T-cell (primary cell): ENCODE measurements around the gene GNB5. TPM values are rescaled to one million over a fixed set of nuclear protein-coding genes. Genes with fewer than 3 reads are reported as not detected.

Experiments used
- ATAC-seq, 4 experiments: fragments of 200-7000 bp in 3 of 4; fragments of 150-1000 bp in 1 of 4; cut with Tn5 transposase; replicated peaks in 1 of 4; 1 replicate in 3 of 4; 2 replicates in 1 of 4; pipeline ENCODE4 v1.10.0; 2021; ENCODE audit warnings: moderate library complexity in 3 of 4, mild to moderate bottlenecking in 2 of 4, moderate number of reproducible peaks in 1 of 4
- CTCF ChIA-PET, 2 donors: fragments of 300-600 bp; sonication (Branson Sonifier 250); formaldehyde crosslinking; loops; one replicate each; lab custom pipeline; 2022; ENCODE audit warnings: antibody characterized with exemption in 2 of 2; lab: Charles Lee
- POLR2A ChIA-PET, 2 donors: fragments of 300-600 bp; sonication (Branson Sonifier 250); formaldehyde crosslinking; loops; one replicate each; lab custom pipeline; 2022; ENCODE audit warnings: antibody characterized with exemption in 2 of 2; lab: Charles Lee
- DNase-seq, 35 experiments: peaks; one replicate each; pipeline versions ENCODE4 v3.0.0 to v3.0.0-alpha.2; 2013 to 2023
- H3K27ac ChIP-seq: one replicate; pipeline ENCODE4 v1.5.1; 2013; ENCODE audit warnings: low read length
- H3K27me3 ChIP-seq, 2 experiments: replicated peaks in 1 of 2; 1 replicate in 1 of 2; 2 replicates in 1 of 2; pipeline versions ENCODE4 v1.6.1 to v1.7.0; 2013; ENCODE audit warnings: low read length in 1 of 2, mixed read lengths in 1 of 2; ENCODE audit not compliant: control insufficient read depth in 2 of 2, insufficient read depth in 2 of 2; ENCODE audit errors: extremely low read depth in 1 of 2
- H3K36me3 ChIP-seq, 2 donors: 1 replicate in 1 of 2; 2 replicates in 1 of 2; pipeline versions ENCODE4 v1.6.1 to v1.7.0; 2013; ENCODE audit warnings: low read length in 1 of 2; ENCODE audit not compliant: control insufficient read depth in 2 of 2, insufficient read depth in 1 of 2; ENCODE audit errors: extremely low read depth in 1 of 2
- H3K4me1 ChIP-seq, 2 experiments: 1 replicate in 1 of 2; 2 replicates in 1 of 2; pipeline versions ENCODE4 v1.6.1 to v1.7.0; 2013; ENCODE audit warnings: low read length in 2 of 2, mixed read lengths in 1 of 2; ENCODE audit not compliant: insufficient read depth in 2 of 2, control insufficient read depth in 1 of 2; ENCODE audit errors: extremely low read depth in 1 of 2
- H3K4me3 ChIP-seq, 2 donors: 1 replicate in 1 of 2; 2 replicates in 1 of 2; pipeline versions ENCODE4 v1.5.1 to v1.7.0; 2013; ENCODE audit warnings: mild to moderate bottlenecking in 2 of 2, low read length in 1 of 2, moderate library complexity in 1 of 2; ENCODE audit not compliant: control insufficient read depth in 1 of 2; ENCODE audit errors: extremely low read depth in 1 of 2
- H3K9me3 ChIP-seq: 2 replicates; pipeline ENCODE4 v1.7.0; 2013
- H3K27ac Mint-ChIP-seq, 2 donors: one replicate each; pipeline ENCODE4 v1.8.0; 2020 to 2021; ENCODE audit warnings: mild to moderate bottlenecking in 2 of 2, mixed read lengths in 2 of 2
- H3K27me3 Mint-ChIP-seq, 2 donors: one replicate each; pipeline ENCODE4 v1.8.0; 2021 to 2022; ENCODE audit warnings: mixed read lengths in 2 of 2
- H3K36me3 Mint-ChIP-seq: one replicate; pipeline ENCODE4 v1.8.0; 2021; ENCODE audit warnings: mixed read lengths
- H3K4me1 Mint-ChIP-seq, 3 donors: one replicate each; pipeline ENCODE4 v1.8.0; 2020 to 2022; ENCODE audit warnings: mixed read lengths in 3 of 3, mild to moderate bottlenecking in 1 of 3
- H3K4me3 Mint-ChIP-seq, 3 donors: one replicate each; pipeline ENCODE4 v1.8.0; 2020 to 2022; ENCODE audit warnings: mild to moderate bottlenecking in 3 of 3, mixed read lengths in 3 of 3, moderate library complexity in 3 of 3
- H3K9me3 Mint-ChIP-seq, 3 donors: one replicate each; pipeline ENCODE4 v1.8.0; 2020 to 2022; ENCODE audit warnings: mixed read lengths in 3 of 3
- WGBS: methylation state at CpG from one replicate; pipeline ENCODE4 v1.1.5; 2013; ENCODE audit warnings: missing lambda C conversion rate; ENCODE audit not compliant: insufficient coverage; 5-methylcytosine and 5-hydroxymethylcytosine counted together
- total RNA-seq, 35 experiments: library from RNA in 6 of 35; stranded (reverse) in 6 of 35; fragments of 120-200 nt in 1 of 35; gene quantifications; one replicate each; pipeline versions ENCODE4 v1.2.1 to v1.2.4 and lab custom pipeline; 2013 to 2026

The GNB5 gene
- total RNA-seq, 5 donors from 2014 or later (not counting 1 experiment from before 2014, with no cell fraction given): 39.7 to 74.4 (median 54.7) TPM

- H3K4me1 Mint-ChIP-seq: peaks cover 4 to 11% (median 4%) of the 10 kb centered on the region in 3 donors
Observed at GRCh38 chr15:52143873-52144272, 47.3 kb downstream of the GNB5 start.

GRCh38 chr15:52140646-52141045 lies 50.5 kb downstream of the GNB5 start:
- no peak overlapping the region for H3K27ac ChIP-seq
- no peaks in the 10 kb centered on the region for H3K9me3 Mint-ChIP-seq
- no peak overlapping the region for H3K27ac Mint-ChIP-seq
- WGBS: 100% methylated on average over 2 of the region's 4 CpGs
- H3K27me3 ChIP-seq: no peaks in the 10 kb centered on the region
- H3K4me1 ChIP-seq: peaks cover 4 to 23% of the 10 kb centered on the region in 2 experiments
- DNase-seq (no peak), ATAC-seq (no peak)
- CTCF ChIA-PET: interaction anchor here (0.7 to 1.6 kb wide), 7 partner anchors 13 to 518 kb away, joined by 3 to 9 read pairs (median 3); no protein-coding TSS in a partner anchor
- H3K9me3 ChIP-seq: no peaks in the 10 kb centered on the region
- POLR2A ChIA-PET: no interaction called here
- H3K36me3 ChIP-seq: peaks cover 3 to 55% of the 10 kb centered on the region in 2 donors
- no peaks in the 10 kb centered on the region for H3K27me3 Mint-ChIP-seq
- H3K4me3 Mint-ChIP-seq: no peak overlapping the region
- no peak overlapping the region for H3K4me3 ChIP-seq
- peaks cover 22 to 37% (median 29%) of the 10 kb centered on the region in 3 donors for H3K4me1 Mint-ChIP-seq
- peaks cover 48% of the 10 kb centered on the region for H3K36me3 Mint-ChIP-seq

More at GRCh38 chr15:52143873-52144272, 47.3 kb downstream of the GNB5 start:
- Histone ChIP-seq H3K4me1 (no peaks in the 10 kb centered on the region), H3K36me3 (peaks cover 6 to 64% of the 10 kb centered on the region in 2 donors), H3K9me3 (no peaks in the 10 kb centered on the region), H3K27ac (no peak overlapping the region), H3K4me3 (no peak overlapping the region), H3K27me3 (no peaks in the 10 kb centered on the region)
- Mint-ChIP-seq H3K9me3 (no peaks in the 10 kb centered on the region), H3K36me3 (peaks cover 67% of the 10 kb centered on the region), H3K27ac (no peak overlapping the region), H3K4me3 (no peak overlapping the region), H3K27me3 (no peaks in the 10 kb centered on the region)
- CTCF ChIA-PET: interaction anchor here in 1 of 2 donors (0.8 kb wide), 1 partner anchor 80 kb away, joined by 3 read pairs; no protein-coding TSS in a partner anchor
- POLR2A ChIA-PET: no interaction called here
- ATAC-seq: no peak
- WGBS: 98% methylated on average over 5 of the region's 11 CpGs
- DNase-seq: no peak

- peaks cover 50% of the 10 kb centered on the region for H3K36me3 Mint-ChIP-seq
- peaks cover 4 to 26% of the 10 kb centered on the region in 2 experiments for H3K4me1 ChIP-seq
- H3K27ac ChIP-seq: no peak overlapping the region
- no peaks in the 10 kb centered on the region for H3K9me3 Mint-ChIP-seq
- H3K4me3 Mint-ChIP-seq: no peak overlapping the region
- DNase-seq: peak in 33 of 35 experiments; percentile 11 to 74 (median 52)
- H3K9me3 ChIP-seq: no peaks in the 10 kb centered on the region
- ATAC-seq: peak in 3 of 4 experiments; percentile 37 to 58 (median 46)
- ChIA-PET CTCF (interaction anchor here (0.8 to 1.6 kb wide), 4 partner anchors 25 to 88 kb away, joined by 3 to 9 read pairs (median 4); no protein-coding TSS in a partner anchor), POLR2A (interaction anchor here in 1 of 2 donors (0.6 kb wide), 1 partner anchor 340 kb away, joined by 3 read pairs; no protein-coding TSS in a partner anchor)
- no peak overlapping the region for H3K4me3 ChIP-seq
- H3K4me1 Mint-ChIP-seq: peaks cover 24 to 38% (median 31%) of the 10 kb centered on the region in 3 donors
- 68% methylated on average over 14 of the region's 17 CpGs for WGBS
- no peaks in the 10 kb centered on the region for H3K27me3 ChIP-seq
- H3K27ac Mint-ChIP-seq: no peak overlapping the region
- H3K36me3 ChIP-seq: peaks cover 2 to 57% of the 10 kb centered on the region in 2 donors
- no peaks in the 10 kb centered on the region for H3K27me3 Mint-ChIP-seq
Observed at GRCh38 chr15:52139599-52140462, 51.4 kb downstream of the GNB5 start.

GRCh38 chr15:52137432-52138357 lies 53.5 kb downstream of the GNB5 start:
- ChIA-PET CTCF (interaction anchor here in 1 of 2 donors (0.7 to 1.1 kb wide), 3 partner anchors 17 to 156 kb away, joined by 3 to 4 read pairs (median 4); no protein-coding TSS in a partner anchor), POLR2A (interaction anchor here (0.5 to 0.9 kb wide), 3 partner anchors 39 to 95 kb away, joined by 3 to 15 read pairs (median 8); no protein-coding TSS in a partner anchor)
- no peak overlapping the region for H3K4me3 Mint-ChIP-seq
- Histone ChIP-seq H3K36me3 (peaks cover 0 to 60% of the 10 kb centered on the region in 2 donors), H3K4me1 (peaks cover 4 to 26% of the 10 kb centered on the region in 2 experiments), H3K27me3 (no peaks in the 10 kb centered on the region), H3K27ac (no peak overlapping the region), H3K9me3 (no peaks in the 10 kb centered on the region), H3K4me3 (no peak overlapping the region)
- H3K9me3 Mint-ChIP-seq: no peaks in the 10 kb centered on the region
- peaks cover 52% of the 10 kb centered on the region for H3K36me3 Mint-ChIP-seq
- H3K4me1 Mint-ChIP-seq: peaks cover 24 to 38% (median 33%) of the 10 kb centered on the region in 3 donors
- H3K27ac Mint-ChIP-seq: peak overlapping the region in 1 of 2 donors; percentile 11
- ATAC-seq (no peak), DNase-seq (peak in 5 of 35 experiments; percentile 4 to 26 (median 13))
- WGBS: 96% methylated on average over 6 of the region's 12 CpGs
- H3K27me3 Mint-ChIP-seq: no peaks in the 10 kb centered on the region

- H3K4me1 ChIP-seq: peaks cover 4 to 26% of the 10 kb centered on the region in 2 experiments
- H3K27me3 Mint-ChIP-seq: no peaks in the 10 kb centered on the region
- H3K36me3 ChIP-seq: peaks cover 4 to 69% of the 10 kb centered on the region in 2 donors
- no peaks in the 10 kb centered on the region for H3K9me3 Mint-ChIP-seq
- no peak overlapping the region for H3K27ac ChIP-seq
- WGBS: 97% methylated on average over 6 of the region's 6 CpGs
- POLR2A ChIA-PET: interaction anchor here in 1 of 2 donors (0.9 kb wide), 1 partner anchor 42 kb away, joined by 3 read pairs; no protein-coding TSS in a partner anchor
- H3K27ac Mint-ChIP-seq: peak overlapping the region; percentile 22 to 27
- peaks cover 53% of the 10 kb centered on the region for H3K36me3 Mint-ChIP-seq
- H3K4me1 Mint-ChIP-seq: peaks cover 24 to 35% (median 33%) of the 10 kb centered on the region in 3 donors
- ATAC-seq (no peak), DNase-seq (no peak)
- peak overlapping the region in 1 of 3 donors; percentile 35 for H3K4me3 Mint-ChIP-seq
- H3K27me3 ChIP-seq: no peaks in the 10 kb centered on the region
- H3K9me3 ChIP-seq: no peaks in the 10 kb centered on the region
- CTCF ChIA-PET: interaction anchor here in 1 of 2 donors (0.6 kb wide), 1 partner anchor 23 kb away, joined by 3 read pairs; no protein-coding TSS in a partner anchor
- no peak overlapping the region for H3K4me3 ChIP-seq
Observed at GRCh38 chr15:52136442-52136980, 54.7 kb downstream of the GNB5 start.
